Endodermal cell (in vitro differentiated cells): ENCODE data around the gene AOX1. TPM values are rescaled to one million over a fixed set of nuclear protein-coding genes. Genes with fewer than 3 reads are reported as not detected.

Experiments
- DNase-seq: peaks from one replicate; pipeline ENCODE4 v3.0.0-alpha.2; 2017
- H3K27ac ChIP-seq: 2 replicates; pipeline ENCODE4 v1.5.1; 2013; ENCODE audit warnings: mild to moderate bottlenecking, low read depth, low read length, moderate library complexity
- H3K27me3 ChIP-seq: 2 replicates; pipeline ENCODE4 v1.6.1; 2013; ENCODE audit warnings: mild to moderate bottlenecking, low read length, moderate library complexity; ENCODE audit not compliant: insufficient read depth, control insufficient read depth, poor library complexity, severe bottlenecking
- H3K36me3 ChIP-seq: 2 replicates; pipeline ENCODE4 v1.7.0; 2013; ENCODE audit warnings: mild to moderate bottlenecking, low read length, moderate library complexity; ENCODE audit not compliant: control insufficient read depth, insufficient read depth
- H3K4me1 ChIP-seq: one replicate; pipeline ENCODE4 v1.7.0; 2013; ENCODE audit warnings: low read length; ENCODE audit not compliant: control insufficient read depth, insufficient read depth
- H3K4me3 ChIP-seq: 2 replicates; pipeline ENCODE4 v1.5.1; 2013; ENCODE audit warnings: mild to moderate bottlenecking, low read length, moderate library complexity
- H3K9ac ChIP-seq: 2 replicates; pipeline ENCODE4 v1.6.1; 2013; ENCODE audit warnings: mild to moderate bottlenecking, low read length, moderate library complexity; ENCODE audit not compliant: poor library complexity, severe bottlenecking; ENCODE audit errors: extremely low read depth
- H3K9me3 ChIP-seq: 2 replicates; pipeline ENCODE4 v1.6.1; 2013; ENCODE audit warnings: mild to moderate bottlenecking, low read length, moderate library complexity; ENCODE audit not compliant: control insufficient read depth
- H3K27ac Mint-ChIP-seq: 2 replicates; pipeline ENCODE4 v1.8.0; 2020; ENCODE audit warnings: mixed read lengths
- H3K27me3 Mint-ChIP-seq: 2 replicates; pipeline ENCODE4 v1.8.0; 2021; ENCODE audit warnings: mild to moderate bottlenecking, mixed read lengths; ENCODE audit not compliant: insufficient read depth
- H3K36me3 Mint-ChIP-seq: 2 replicates; pipeline ENCODE4 v1.8.0; 2020; ENCODE audit warnings: low read depth, mixed read lengths
- H3K4me1 Mint-ChIP-seq: 2 replicates; pipeline ENCODE4 v1.8.0; 2020; ENCODE audit warnings: mixed read lengths
- H3K4me3 Mint-ChIP-seq: 2 replicates; pipeline ENCODE4 v1.8.0; 2020; ENCODE audit warnings: mild to moderate bottlenecking, moderate library complexity, mixed read lengths
- H3K9me3 Mint-ChIP-seq: 2 replicates; pipeline ENCODE4 v1.8.0; 2020; ENCODE audit warnings: mild to moderate bottlenecking, mixed read lengths
- CTCF ChIP-seq: fragments of 200-600 bp; sonication (generic); conservative IDR thresholded peaks from 2 replicates; pipeline ENCODE4 v1.5.0; 2021; ENCODE audit warnings: antibody characterized with exemption, mild to moderate bottlenecking
- WGBS, 2 experiments: methylation state at CpG; one replicate each; pipeline versions ENCODE4 v1.1.5 to v1.1.7; 2013; ENCODE audit warnings: missing lambda C conversion rate in 2 of 2, mixed read lengths in 1 of 2; ENCODE audit not compliant: insufficient coverage in 1 of 2, insufficient read length in 1 of 2; 5-methylcytosine and 5-hydroxymethylcytosine counted together
- total RNA-seq, 2 donors: library from RNA; stranded (reverse); fragmentation: NEBNext Ultra II Directional in 1 of 2; extraction: Animal tissue kit (Norgen Biotek cat#: 25700) in 1 of 2; gene quantifications; 2 replicates in 1 of 2; 3 replicates in 1 of 2; pipeline ENCODE4 v1.2.1, GENCODE V29; 2021

AOX1 gene
- total RNA-seq, 2 donors from 2014 or later, result 8.8 to 15.5 TPM

- Histone ChIP-seq H3K4me3 (no peak overlapping the region), H3K4me1 (peaks cover 16% of the 10 kb centered on the region), H3K9ac (no peak overlapping the region), H3K27me3 (no peaks in the 10 kb centered on the region), H3K27ac (no peak overlapping the region), H3K36me3 (no peaks in the 10 kb centered on the region), H3K9me3 (peaks cover 9% of the 10 kb centered on the region)
- Mint-ChIP-seq H3K36me3 (no peaks in the 10 kb centered on the region), H3K4me1 (peaks cover 39% of the 10 kb centered on the region), H3K4me3 (no peak overlapping the region), H3K9me3 (peaks cover 7% of the 10 kb centered on the region), H3K27me3 (peaks cover 19% of the 10 kb centered on the region), H3K27ac (no peak overlapping the region)
- WGBS, 2 experiments, result 86% methylated on average over 1 of the region's 1 CpG; no CpG with 5 or more reads in 1 of the 2 experiments
- no peak for DNase-seq
- no peak for TF ChIP-seq CTCF
These were observed 45.5 kb downstream of the AOX1 start for GRCh38 chr2:200631287-200631686.

- DNase-seq, result no peak
- no peak for TF ChIP-seq CTCF
- no peak overlapping the region for H3K4me3 ChIP-seq
- H3K27ac ChIP-seq, result no peak overlapping the region
- no peaks in the 10 kb centered on the region for H3K36me3 ChIP-seq
- peaks cover 6% of the 10 kb centered on the region for H3K4me1 ChIP-seq
- H3K9me3 ChIP-seq, result peaks cover 9% of the 10 kb centered on the region
- Mint-ChIP-seq H3K9me3 (peaks cover 7% of the 10 kb centered on the region), H3K4me1 (peaks cover 31% of the 10 kb centered on the region), H3K27me3 (peaks cover 18% of the 10 kb centered on the region), H3K27ac (no peak overlapping the region), H3K36me3 (no peaks in the 10 kb centered on the region), H3K4me3 (no peak overlapping the region)
- H3K27me3 ChIP-seq, result no peaks in the 10 kb centered on the region
- 96 to 98% methylated on average over 6 to 7 of the region's 7 CpGs for WGBS, 2 experiments
- H3K9ac ChIP-seq, result no peak overlapping the region
These were observed 48.6 kb downstream of the AOX1 start for GRCh38 chr2:200634231-200634964.

GRCh38 chr2:200635251-200635650 is 49.4 kb downstream of the AOX1 start:
- H3K36me3 ChIP-seq, result no peaks in the 10 kb centered on the region
- H3K9me3 ChIP-seq, result peaks cover 9% of the 10 kb centered on the region
- Mint-ChIP-seq H3K27ac (no peak overlapping the region), H3K9me3 (peaks cover 7% of the 10 kb centered on the region), H3K27me3 (peaks cover 14% of the 10 kb centered on the region), H3K4me1 (peaks cover 31% of the 10 kb centered on the region), H3K36me3 (no peaks in the 10 kb centered on the region), H3K4me3 (no peak overlapping the region)
- no peak for DNase-seq
- H3K9ac ChIP-seq, result no peak overlapping the region
- H3K4me1 ChIP-seq, result peaks cover 6% of the 10 kb centered on the region
- no peak overlapping the region for H3K4me3 ChIP-seq
- no peaks in the 10 kb centered on the region for H3K27me3 ChIP-seq
- no peak overlapping the region for H3K27ac ChIP-seq
- TF ChIP-seq CTCF, result no peak
